ENCODE data around the gene RNF150. TPM values are rescaled to one million over a fixed set of nuclear protein-coding genes. Genes with fewer than 3 reads are reported as not detected.

Gene RNF150
- total and polyA plus RNA-seq, 2 of the 8 experiments (the other 6 are each of a cell fraction or from before 2014, with no cell fraction given): 3.4 to 4.8 TPM

DNA sequence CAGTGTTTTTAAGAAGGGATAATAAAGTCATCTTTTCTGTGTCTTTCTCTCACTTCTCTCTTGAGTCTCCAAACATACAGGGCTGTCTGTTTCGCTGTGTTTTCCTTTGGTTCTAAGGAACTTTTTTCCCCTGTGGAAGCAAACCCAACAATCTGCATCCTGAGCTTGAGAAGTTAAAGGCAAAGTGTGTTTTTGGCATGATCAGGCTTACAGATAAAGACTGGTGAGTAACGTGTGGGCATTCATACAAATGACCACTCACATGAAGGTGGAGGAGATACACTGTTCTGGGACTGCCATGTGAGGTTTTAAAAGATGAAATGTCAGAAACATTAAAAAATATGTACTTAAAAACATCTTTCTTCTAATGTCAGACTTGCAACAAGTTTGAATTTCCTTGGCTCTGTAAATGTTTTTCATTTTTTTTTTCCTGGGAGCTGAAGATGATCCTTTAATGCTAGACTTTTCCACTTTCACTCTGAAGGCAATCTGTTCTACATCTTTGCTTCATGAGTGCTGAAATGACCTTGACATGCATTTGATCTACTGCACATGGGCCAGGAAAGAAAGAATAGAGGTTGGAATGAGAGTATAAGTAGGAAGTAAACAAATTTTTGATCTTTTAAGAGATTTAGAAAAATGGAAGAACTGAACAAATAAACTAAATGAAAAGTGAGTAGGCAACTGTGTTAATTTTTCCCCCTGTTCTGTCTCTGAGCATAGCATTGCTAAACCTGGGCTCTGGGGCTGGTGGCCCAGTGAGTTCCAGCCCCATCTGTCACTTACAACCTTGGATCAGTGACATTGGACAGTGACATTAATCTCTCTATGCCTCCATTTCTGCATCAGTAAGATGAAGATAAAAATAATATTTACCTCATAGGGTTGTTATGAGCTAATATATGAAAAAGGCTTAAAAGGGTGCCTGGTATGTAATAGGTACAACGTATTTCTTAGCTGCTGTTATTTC lies 226.0 kb downstream of the RNF150 start (continued):
- TF ChIP-seq, protein P1, sequence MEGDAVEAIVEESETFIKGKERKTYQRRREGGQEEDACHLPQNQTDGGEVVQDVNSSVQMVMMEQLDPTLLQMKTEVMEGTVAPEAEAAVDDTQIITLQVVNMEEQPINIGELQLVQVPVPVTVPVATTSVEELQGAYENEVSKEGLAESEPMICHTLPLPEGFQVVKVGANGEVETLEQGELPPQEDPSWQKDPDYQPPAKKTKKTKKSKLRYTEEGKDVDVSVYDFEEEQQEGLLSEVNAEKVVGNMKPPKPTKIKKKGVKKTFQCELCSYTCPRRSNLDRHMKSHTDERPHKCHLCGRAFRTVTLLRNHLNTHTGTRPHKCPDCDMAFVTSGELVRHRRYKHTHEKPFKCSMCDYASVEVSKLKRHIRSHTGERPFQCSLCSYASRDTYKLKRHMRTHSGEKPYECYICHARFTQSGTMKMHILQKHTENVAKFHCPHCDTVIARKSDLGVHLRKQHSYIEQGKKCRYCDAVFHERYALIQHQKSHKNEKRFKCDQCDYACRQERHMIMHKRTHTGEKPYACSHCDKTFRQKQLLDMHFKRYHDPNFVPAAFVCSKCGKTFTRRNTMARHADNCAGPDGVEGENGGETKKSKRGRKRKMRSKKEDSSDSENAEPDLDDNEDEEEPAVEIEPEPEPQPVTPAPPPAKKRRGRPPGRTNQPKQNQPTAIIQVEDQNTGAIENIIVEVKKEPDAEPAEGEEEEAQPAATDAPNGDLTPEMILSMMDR (IDR thresholded peaks at IDR 0.05; ENCODE audit: control extremely low read depth in 1 of 3, insufficient read depth in 1 of 3, low read depth in 1 of 3, low read length in 3 of 3): no peak
- TF ChIP-seq ASH2L (IDR thresholded peaks at IDR 0.05; ENCODE audit: low read length) (no peak), GTF2F1 (IDR thresholded peaks at IDR 0.05; ENCODE audit: borderline replicate concordance, low read depth, low read length) (no peak), EGR1 (IDR thresholded peaks at IDR 0.05; ENCODE audit: borderline replicate concordance, low read depth, low read length) (no peak), RBBP5 (IDR thresholded peaks at IDR 0.05; ENCODE audit: borderline replicate concordance, low read depth, low read length) (no peak)
- TF ChIP-seq, protein P2, sequence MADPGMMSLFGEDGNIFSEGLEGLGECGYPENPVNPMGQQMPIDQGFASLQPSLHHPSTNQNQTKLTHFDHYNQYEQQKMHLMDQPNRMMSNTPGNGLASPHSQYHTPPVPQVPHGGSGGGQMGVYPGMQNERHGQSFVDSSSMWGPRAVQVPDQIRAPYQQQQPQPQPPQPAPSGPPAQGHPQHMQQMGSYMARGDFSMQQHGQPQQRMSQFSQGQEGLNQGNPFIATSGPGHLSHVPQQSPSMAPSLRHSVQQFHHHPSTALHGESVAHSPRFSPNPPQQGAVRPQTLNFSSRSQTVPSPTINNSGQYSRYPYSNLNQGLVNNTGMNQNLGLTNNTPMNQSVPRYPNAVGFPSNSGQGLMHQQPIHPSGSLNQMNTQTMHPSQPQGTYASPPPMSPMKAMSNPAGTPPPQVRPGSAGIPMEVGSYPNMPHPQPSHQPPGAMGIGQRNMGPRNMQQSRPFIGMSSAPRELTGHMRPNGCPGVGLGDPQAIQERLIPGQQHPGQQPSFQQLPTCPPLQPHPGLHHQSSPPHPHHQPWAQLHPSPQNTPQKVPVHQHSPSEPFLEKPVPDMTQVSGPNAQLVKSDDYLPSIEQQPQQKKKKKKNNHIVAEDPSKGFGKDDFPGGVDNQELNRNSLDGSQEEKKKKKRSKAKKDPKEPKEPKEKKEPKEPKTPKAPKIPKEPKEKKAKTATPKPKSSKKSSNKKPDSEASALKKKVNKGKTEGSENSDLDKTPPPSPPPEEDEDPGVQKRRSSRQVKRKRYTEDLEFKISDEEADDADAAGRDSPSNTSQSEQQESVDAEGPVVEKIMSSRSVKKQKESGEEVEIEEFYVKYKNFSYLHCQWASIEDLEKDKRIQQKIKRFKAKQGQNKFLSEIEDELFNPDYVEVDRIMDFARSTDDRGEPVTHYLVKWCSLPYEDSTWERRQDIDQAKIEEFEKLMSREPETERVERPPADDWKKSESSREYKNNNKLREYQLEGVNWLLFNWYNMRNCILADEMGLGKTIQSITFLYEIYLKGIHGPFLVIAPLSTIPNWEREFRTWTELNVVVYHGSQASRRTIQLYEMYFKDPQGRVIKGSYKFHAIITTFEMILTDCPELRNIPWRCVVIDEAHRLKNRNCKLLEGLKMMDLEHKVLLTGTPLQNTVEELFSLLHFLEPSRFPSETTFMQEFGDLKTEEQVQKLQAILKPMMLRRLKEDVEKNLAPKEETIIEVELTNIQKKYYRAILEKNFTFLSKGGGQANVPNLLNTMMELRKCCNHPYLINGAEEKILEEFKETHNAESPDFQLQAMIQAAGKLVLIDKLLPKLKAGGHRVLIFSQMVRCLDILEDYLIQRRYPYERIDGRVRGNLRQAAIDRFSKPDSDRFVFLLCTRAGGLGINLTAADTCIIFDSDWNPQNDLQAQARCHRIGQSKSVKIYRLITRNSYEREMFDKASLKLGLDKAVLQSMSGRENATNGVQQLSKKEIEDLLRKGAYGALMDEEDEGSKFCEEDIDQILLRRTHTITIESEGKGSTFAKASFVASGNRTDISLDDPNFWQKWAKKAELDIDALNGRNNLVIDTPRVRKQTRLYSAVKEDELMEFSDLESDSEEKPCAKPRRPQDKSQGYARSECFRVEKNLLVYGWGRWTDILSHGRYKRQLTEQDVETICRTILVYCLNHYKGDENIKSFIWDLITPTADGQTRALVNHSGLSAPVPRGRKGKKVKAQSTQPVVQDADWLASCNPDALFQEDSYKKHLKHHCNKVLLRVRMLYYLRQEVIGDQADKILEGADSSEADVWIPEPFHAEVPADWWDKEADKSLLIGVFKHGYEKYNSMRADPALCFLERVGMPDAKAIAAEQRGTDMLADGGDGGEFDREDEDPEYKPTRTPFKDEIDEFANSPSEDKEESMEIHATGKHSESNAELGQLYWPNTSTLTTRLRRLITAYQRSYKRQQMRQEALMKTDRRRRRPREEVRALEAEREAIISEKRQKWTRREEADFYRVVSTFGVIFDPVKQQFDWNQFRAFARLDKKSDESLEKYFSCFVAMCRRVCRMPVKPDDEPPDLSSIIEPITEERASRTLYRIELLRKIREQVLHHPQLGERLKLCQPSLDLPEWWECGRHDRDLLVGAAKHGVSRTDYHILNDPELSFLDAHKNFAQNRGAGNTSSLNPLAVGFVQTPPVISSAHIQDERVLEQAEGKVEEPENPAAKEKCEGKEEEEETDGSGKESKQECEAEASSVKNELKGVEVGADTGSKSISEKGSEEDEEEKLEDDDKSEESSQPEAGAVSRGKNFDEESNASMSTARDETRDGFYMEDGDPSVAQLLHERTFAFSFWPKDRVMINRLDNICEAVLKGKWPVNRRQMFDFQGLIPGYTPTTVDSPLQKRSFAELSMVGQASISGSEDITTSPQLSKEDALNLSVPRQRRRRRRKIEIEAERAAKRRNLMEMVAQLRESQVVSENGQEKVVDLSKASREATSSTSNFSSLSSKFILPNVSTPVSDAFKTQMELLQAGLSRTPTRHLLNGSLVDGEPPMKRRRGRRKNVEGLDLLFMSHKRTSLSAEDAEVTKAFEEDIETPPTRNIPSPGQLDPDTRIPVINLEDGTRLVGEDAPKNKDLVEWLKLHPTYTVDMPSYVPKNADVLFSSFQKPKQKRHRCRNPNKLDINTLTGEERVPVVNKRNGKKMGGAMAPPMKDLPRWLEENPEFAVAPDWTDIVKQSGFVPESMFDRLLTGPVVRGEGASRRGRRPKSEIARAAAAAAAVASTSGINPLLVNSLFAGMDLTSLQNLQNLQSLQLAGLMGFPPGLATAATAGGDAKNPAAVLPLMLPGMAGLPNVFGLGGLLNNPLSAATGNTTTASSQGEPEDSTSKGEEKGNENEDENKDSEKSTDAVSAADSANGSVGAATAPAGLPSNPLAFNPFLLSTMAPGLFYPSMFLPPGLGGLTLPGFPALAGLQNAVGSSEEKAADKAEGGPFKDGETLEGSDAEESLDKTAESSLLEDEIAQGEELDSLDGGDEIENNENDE (IDR thresholded peaks at IDR 0.05; ENCODE audit: insufficient replicate concordance, low read length): no peak

Measured in H1 (cell line).